HG02840 (cell line): Measurements from ENCODE around the gene KIF17.
"Not testable (repeated sequence)": the region's sequence is repeated elsewhere in the genome, so short reads cannot be mapped to it uniquely, and the experiment has no call there.

ENCODE experiments used
- ATAC-seq: cut with Tn5 transposase; IDR thresholded peaks from one replicate; pipeline ENCODE4 v1.9.1; 2021; ENCODE audit warnings: mild to moderate bottlenecking, moderate library complexity, moderate number of reproducible peaks; ENCODE audit not compliant: unreplicated experiment, low FRiP score

Gene KIF17

DNA sequence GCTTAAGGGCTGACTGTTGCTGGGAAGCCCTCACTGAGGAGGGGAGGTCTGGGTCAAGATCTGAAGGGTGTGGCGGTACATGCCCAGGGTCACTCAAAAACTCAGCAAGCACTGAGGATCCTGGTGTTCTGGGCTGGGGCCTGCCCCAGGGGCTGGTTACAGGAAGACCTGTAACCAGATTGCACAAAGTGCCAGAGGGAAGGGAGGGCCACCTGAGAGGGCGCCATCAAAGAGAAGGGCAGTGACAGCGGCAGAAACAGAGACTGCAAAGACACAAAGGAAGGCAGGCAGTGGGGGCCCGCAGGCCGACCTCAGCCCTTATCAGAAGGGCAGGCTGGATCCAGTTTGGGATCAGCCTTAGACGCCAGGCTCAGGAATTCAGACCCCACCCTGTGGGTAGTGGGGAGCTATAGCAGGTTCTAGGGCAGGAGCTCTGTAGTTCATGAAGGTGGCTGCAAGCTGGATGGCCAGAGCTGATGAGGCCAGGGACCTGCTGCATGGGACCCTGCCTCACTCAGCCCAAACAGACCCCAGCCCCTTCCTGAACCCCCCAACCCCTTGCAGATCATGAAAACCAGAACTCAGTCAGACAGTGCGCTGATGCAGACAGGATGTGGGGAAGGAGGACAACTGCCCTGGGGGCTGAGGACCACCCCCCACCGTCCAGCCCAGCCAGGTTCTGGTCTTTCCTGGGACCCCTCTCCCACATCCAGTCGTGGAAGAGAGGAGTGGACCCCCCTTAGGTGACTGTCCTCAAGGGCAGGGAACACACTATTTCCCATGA lies 10.8 kb upstream of the KIF17 start:
- no peak for ATAC-seq

GRCh38 chr1:20727746-20728316 lies 10.0 kb upstream of the KIF17 start:
- ATAC-seq: no peak

DNA sequence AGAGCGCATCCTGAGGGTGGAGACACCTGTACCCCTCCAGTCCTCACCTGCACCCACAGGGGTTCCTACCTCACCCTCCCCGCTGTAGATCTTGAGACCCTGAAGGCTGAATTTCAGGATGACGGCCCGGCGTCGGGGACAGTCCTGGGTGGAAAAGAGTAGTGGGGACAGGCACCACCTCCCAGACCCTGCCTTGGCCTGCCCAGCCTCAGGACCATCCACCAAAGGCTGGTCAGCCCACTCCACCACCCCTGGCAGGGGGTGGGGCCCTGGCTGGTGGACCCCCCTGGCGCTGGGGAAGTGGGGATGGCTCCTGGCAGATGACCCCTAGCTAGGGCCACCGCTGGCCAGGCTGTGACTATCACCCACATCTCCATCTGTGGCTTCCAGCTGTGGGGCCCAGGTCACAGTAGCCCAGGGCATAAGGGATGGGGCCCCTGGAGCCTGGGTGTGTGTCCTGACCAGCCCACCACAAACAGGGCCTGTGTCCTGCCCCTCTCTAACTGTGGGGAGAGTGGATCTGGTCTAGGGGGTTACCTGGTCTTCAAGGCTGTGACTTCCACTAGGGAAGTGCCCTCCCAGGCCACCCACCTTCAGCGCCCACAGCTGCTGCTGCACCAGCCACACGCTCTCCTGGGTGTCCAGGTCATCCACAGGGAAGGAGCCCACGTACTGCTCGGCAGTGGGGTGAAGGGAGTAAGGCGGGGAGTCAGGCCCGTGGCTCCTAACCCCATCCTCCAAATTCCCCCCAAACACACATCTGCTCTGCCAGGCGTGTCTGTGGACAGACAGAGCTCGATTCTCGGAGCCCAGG lies 9.3 kb upstream of the KIF17 start:
- ATAC-seq: no peak

DNA sequence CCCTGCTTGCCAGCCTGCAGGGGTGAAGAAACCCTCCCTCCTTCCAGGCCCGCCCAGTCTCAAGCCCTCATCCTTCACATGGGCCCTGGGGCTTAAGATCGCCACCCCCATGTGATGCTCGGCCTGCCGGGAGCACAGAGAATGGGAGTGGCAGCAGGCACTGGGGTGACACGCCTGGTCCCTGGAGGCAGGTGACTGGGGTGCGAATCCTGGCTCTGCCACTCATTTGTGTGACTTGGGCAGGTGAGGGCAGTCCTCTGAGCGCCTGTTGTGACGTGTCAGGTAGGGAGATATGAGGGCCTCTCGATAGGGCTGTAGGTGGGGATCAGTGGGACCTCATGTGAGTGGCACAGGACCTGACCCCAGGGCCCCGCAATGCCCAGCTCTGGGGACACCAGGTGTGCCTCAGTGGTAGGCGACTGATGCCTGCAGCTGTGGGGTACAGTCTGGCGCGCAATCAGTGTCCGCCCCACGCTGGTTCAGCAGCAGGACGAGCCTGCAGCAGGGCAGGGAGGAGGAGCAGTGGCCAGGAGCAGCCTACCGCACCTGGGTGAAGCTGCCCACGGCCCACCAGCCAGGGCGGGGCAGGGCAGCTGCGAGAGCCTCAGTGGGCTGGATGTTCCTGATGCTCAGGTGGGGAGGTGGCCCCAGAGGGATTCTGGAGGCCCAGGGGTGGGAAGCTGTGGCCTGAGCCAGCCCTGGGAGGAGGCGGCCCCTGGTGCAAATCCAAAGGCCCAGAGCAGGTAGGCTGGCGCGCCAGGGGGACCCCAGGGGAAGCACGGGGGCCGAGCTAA lies 8.5 kb upstream of the KIF17 start:
- no peak for ATAC-seq

GRCh38 chr1:20725189-20726117 lies 7.6 kb upstream of the KIF17 start:
- ATAC-seq: no peak

DNA sequence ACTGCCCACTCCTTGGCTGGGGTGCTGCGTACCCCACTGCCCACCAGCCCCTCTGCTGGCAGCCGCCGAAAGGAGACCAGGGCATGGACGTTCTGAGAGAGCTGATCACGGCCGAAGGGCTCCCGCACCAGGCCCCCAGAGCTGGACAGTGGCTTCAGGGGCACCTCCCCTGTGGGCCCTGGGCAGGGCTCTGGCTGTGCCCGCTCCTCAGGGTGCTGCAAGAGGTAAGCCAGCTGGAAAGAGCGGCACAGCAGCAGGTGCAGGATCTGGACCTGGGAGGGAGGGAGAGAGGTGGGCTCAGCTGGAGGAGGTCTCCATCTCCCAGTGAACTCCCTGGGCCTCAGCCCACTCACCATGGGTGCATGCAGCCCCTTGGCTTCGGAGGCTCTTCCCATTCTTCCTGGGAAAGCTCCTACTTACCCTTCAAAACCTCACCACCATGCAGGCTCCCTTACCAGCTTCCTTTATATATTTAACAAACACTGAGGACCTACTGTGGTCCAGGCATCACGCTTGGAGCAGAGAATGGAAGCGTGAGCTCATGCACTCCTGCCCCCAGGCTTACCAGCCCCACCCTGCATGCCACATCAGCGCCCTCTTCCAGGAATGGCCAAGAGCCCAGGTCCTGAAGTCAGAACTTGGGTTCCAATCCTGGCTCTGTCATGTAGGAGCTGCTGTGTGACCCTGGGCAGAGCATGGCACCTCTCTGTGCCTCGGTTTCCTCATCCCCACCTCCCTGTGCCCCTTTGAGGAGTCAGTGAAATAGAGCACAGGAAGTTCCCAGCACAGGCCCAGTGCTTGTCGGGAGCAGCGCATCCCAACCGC lies 6.8 kb upstream of the KIF17 start:
- no peak for ATAC-seq

GRCh38 chr1:20723537-20724363 lies 5.9 kb upstream of the KIF17 start:
- no peak for ATAC-seq

DNA sequence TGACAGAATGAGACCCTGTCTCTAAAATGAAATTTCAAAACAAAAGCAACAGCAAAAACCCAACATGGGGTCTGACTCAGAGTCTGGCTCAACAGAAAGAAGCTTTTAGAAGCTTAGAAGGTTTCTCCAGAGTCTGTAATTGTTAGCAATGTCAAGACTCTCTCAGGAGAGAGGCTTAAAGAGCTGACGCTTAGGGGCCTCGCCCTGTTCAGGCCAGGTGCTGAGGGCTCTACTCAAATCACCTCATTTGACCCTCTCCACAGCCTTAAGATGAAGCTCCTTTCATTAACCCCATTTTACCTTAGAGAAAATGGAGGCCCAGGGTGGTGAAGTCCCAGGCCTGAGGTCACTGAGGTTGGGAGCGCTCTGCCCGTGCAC lies 5.3 kb upstream of the KIF17 start:
- ATAC-seq: no peak

- no peak for ATAC-seq
These were observed 3.6 kb upstream of the KIF17 start for GRCh38 chr1:20721117-20722061.

GRCh38 chr1:20720631-20721091 lies 2.9 kb upstream of the KIF17 start:
- ATAC-seq: no peak

- no peak for ATAC-seq
These were observed 2.2 kb upstream of the KIF17 start for GRCh38 chr1:20719871-20720620.

- no peak for ATAC-seq
These were observed 1.5 kb upstream of the KIF17 start for GRCh38 chr1:20719261-20719660.

GRCh38 chr1:20718343-20718882 lies 606 bp upstream of the KIF17 start:
- not testable (repeated sequence) for ATAC-seq

DNA sequence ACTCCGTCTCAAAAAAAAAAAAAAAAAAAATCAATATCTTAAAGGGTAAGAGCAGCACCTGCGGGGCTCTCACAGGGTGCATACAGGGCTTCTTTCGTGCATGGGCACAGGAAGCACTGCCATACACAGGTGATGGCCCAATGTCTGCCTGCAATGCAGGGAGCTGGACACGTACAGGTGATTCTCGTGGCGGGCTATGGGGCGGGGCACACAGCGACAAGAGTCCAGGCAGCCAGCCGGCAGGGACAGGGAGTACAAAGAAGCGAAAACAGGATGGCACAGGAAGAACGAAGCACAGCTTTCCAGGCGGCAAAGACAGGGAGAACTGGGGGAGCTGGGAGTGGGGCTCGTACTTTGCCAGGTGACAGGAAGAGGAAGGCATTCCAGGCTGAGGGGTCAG lies 1.6 kb downstream of the KIF17 start:
- no peak for ATAC-seq

DNA sequence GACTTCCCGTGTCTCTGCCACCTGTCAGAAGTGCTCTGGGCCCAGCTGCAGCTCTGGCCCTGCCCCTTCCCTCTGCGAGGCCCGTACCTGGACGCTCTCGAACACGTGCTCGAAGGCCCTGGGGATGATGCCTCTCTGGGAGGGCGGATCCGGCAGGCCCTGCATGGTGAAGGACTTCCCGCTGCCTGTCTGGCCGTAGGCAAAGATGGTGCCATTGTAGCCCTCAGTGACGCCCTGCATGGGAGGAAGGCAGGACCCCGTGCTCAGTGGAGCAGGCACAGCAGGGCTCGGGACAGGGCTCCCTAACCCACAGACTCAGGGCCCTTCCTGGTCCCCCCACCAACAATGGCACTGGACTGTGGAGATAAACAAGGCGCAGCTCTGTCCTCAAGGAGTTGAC lies 2.4 kb downstream of the KIF17 start:
- ATAC-seq: no peak

- no peak for ATAC-seq
These were observed 4.4 kb downstream of the KIF17 start for GRCh38 chr1:20713440-20713839.
